Jurkat, Clone E6-1 (cell line): ENCODE results near the gene P2RY14. TPM values are rescaled to one million over a fixed set of nuclear protein-coding genes. Genes with fewer than 3 reads are reported as not detected.

Experiments used
- DNase-seq: peaks from one replicate; pipeline ENCODE4 v3.0.0-alpha.2; 2011; ENCODE audit warnings: low read depth, low spot score
- H3K4me3 ChIP-seq: 2 replicates; pipeline ENCODE4 v1.5.1; 2011; ENCODE audit warnings: mild to moderate bottlenecking, low read length, control low read depth, moderate library complexity
- polyA plus RNA-seq: library from polyadenylated mRNA; unstranded; fragments of >200 nt; gene quantifications from one replicate; pipeline ENCODE4 v1.2.1, GENCODE V29; 2012; ENCODE audit warnings: missing spikeins; ENCODE audit not compliant: insufficient read length, insufficient read depth

Gene P2RY14
- not detected for polyA plus RNA-seq

- H3K4me3 ChIP-seq: no peak within 1 kb of the TSS
- DNase-seq: peak; percentile 51
Measured at GRCh38 chr3:151278230-151278629, at the start of gene P2RY14. P2RY14 (minus strand) TSS chr3:151278542; CDS start chr3:151214316, 64,226 bp downstream.

- H3K4me3 ChIP-seq: no peak overlapping the region
- DNase-seq: peak; percentile 8
Measured at GRCh38 chr3:151327571-151328198, 49.3 kb upstream of the P2RY14 start.

- no peak overlapping the region for H3K4me3 ChIP-seq
- DNase-seq: no peak
Measured at GRCh38 chr3:151322511-151322910, 44.2 kb upstream of the P2RY14 start.

GRCh38 chr3:151321526-151321925, 43.2 kb upstream of the P2RY14 start:
- no peak for DNase-seq
- H3K4me3 ChIP-seq: no peak overlapping the region

- DNase-seq: no peak
- H3K4me3 ChIP-seq: no peak overlapping the region
Measured at GRCh38 chr3:151320131-151320530, 41.8 kb upstream of the P2RY14 start.

GRCh38 chr3:151319628-151320027, 41.3 kb upstream of the P2RY14 start:
- H3K4me3 ChIP-seq: no peak overlapping the region
- no peak for DNase-seq

- no peak for DNase-seq
- no peak overlapping the region for H3K4me3 ChIP-seq
Measured at GRCh38 chr3:151318991-151319390, 40.6 kb upstream of the P2RY14 start.

GRCh38 chr3:151318313-151318712, 40.0 kb upstream of the P2RY14 start:
- no peak overlapping the region for H3K4me3 ChIP-seq
- no peak for DNase-seq

- no peak for DNase-seq
- no peak within 1 kb of the TSS for H3K4me3 ChIP-seq
Measured at GRCh38 chr3:151316267-151316991, 38.1 kb upstream of the P2RY14 start, which contains the start of gene GPR87. GPR87 (minus strand) TSS chr3:151316820; CDS start chr3:151300100, 16,720 bp downstream.

- DNase-seq: no peak
- H3K4me3 ChIP-seq: no peak overlapping the region
Measured at GRCh38 chr3:151315846-151316245, 37.5 kb upstream of the P2RY14 start.

GRCh38 chr3:151315136-151315535, 36.8 kb upstream of the P2RY14 start:
- no peak overlapping the region for H3K4me3 ChIP-seq
- DNase-seq: no peak

- no peak for DNase-seq
- H3K4me3 ChIP-seq: no peak overlapping the region
Measured at GRCh38 chr3:151314593-151314992, 36.3 kb upstream of the P2RY14 start.

GRCh38 chr3:151314137-151314536, 35.8 kb upstream of the P2RY14 start:
- no peak for DNase-seq
- no peak overlapping the region for H3K4me3 ChIP-seq

- DNase-seq: no peak
- no peak overlapping the region for H3K4me3 ChIP-seq
Measured at GRCh38 chr3:151312972-151313371, 34.6 kb upstream of the P2RY14 start.

GRCh38 chr3:151309566-151309965, 31.2 kb upstream of the P2RY14 start:
- DNase-seq: no peak
- H3K4me3 ChIP-seq: no peak overlapping the region

- no peak overlapping the region for H3K4me3 ChIP-seq
- DNase-seq: peak; percentile 21
Measured at GRCh38 chr3:151307583-151308488, 29.5 kb upstream of the P2RY14 start.

GRCh38 chr3:151307131-151307530, 28.8 kb upstream of the P2RY14 start:
- no peak overlapping the region for H3K4me3 ChIP-seq
- DNase-seq: no peak

- no peak for DNase-seq
- H3K4me3 ChIP-seq: no peak overlapping the region
Measured at GRCh38 chr3:151306168-151306810, 27.9 kb upstream of the P2RY14 start.

- no peak overlapping the region for H3K4me3 ChIP-seq
- no peak for DNase-seq
Measured at GRCh38 chr3:151305775-151306151, 27.4 kb upstream of the P2RY14 start.
